Peyer's patch (tissue), 4 donors: ENCODE results near the gene ARHGEF4.

Source experiments
- POLR2A ChIP-seq, 2 donors: fragments of 450-650 bp; IDR thresholded peaks; one replicate each; pipeline ENCODE4 v1.5.1; 2017; ENCODE audit warnings: antibody characterized with exemption in 2 of 2, mild to moderate bottlenecking in 2 of 2, moderate library complexity in 2 of 2
- TF ChIP-seq, protein P1 (sequence below), 6 experiments: fragments of 450-650 bp in 4 of 6; fragments of 200-600 bp in 2 of 6; sonication (generic) in 1 of 6; IDR thresholded peaks; one replicate each; pipeline ENCODE4 v1.5.1; 2017 to 2019; ENCODE audit warnings: antibody characterized with exemption in 6 of 6, mild to moderate bottlenecking in 3 of 6, moderate library complexity in 1 of 6

- TF ChIP-seq, protein P1, sequence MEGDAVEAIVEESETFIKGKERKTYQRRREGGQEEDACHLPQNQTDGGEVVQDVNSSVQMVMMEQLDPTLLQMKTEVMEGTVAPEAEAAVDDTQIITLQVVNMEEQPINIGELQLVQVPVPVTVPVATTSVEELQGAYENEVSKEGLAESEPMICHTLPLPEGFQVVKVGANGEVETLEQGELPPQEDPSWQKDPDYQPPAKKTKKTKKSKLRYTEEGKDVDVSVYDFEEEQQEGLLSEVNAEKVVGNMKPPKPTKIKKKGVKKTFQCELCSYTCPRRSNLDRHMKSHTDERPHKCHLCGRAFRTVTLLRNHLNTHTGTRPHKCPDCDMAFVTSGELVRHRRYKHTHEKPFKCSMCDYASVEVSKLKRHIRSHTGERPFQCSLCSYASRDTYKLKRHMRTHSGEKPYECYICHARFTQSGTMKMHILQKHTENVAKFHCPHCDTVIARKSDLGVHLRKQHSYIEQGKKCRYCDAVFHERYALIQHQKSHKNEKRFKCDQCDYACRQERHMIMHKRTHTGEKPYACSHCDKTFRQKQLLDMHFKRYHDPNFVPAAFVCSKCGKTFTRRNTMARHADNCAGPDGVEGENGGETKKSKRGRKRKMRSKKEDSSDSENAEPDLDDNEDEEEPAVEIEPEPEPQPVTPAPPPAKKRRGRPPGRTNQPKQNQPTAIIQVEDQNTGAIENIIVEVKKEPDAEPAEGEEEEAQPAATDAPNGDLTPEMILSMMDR (IDR thresholded peaks at IDR 0.05), result no peak
- TF ChIP-seq POLR2A (IDR thresholded peaks at IDR 0.05), result no peak
Observed at GRCh38 chr2:131044075-131044756, 207.5 kb downstream of the ARHGEF4 start.
